SJCRH30 (cell line): ENCODE measurements around the gene NANOS2. TPM values are rescaled to one million over a fixed set of nuclear protein-coding genes. Genes with fewer than 3 reads are reported as not detected.

Experiments
- DNase-seq, 2 experiments: peaks; one replicate each; pipeline ENCODE4 v3.0.0-alpha.2; 2015 to 2020
- H3K27ac ChIP-seq: fragments of 250-450 bp; sonication (Bioruptor Pico); 2 replicates; pipeline ENCODE4 v1.5.1; 2020; ENCODE audit warnings: mild to moderate bottlenecking, moderate library complexity
- H3K27me3 ChIP-seq: fragments of 250-450 bp; sonication (Bioruptor Pico); 2 replicates; pipeline ENCODE4 v1.5.1; 2020; ENCODE audit warnings: mild to moderate bottlenecking, moderate library complexity
- H3K36me3 ChIP-seq: fragments of 250-450 bp; sonication (Bioruptor Pico); 2 replicates; pipeline ENCODE4 v1.5.1; 2020; ENCODE audit warnings: mild to moderate bottlenecking, moderate library complexity
- H3K4me1 ChIP-seq: fragments of 250-450 bp; sonication (Bioruptor Pico); 2 replicates; pipeline ENCODE4 v1.5.1; 2020; ENCODE audit warnings: mild to moderate bottlenecking, moderate library complexity
- H3K4me3 ChIP-seq: fragments of 250-450 bp; sonication (Bioruptor Pico); 2 replicates; pipeline ENCODE4 v1.5.1; 2020; ENCODE audit warnings: mild to moderate bottlenecking, moderate library complexity
- H3K9me3 ChIP-seq: fragments of 250-450 bp; sonication (Bioruptor Pico); replicated peaks from 2 replicates; pipeline ENCODE4 v1.5.1; 2020; ENCODE audit warnings: mild to moderate bottlenecking, moderate library complexity
- total RNA-seq: library from RNA; depleted of rRNA; stranded (reverse); fragments of >200 nt; shearing (Covaris generic); gene quantifications from 2 replicates; pipeline ENCODE4 v1.2.3, GENCODE V29; 2014; rRNA removed

Gene NANOS2
- total RNA-seq, 1 experiment from 2014 or later, result not detected

DNA sequence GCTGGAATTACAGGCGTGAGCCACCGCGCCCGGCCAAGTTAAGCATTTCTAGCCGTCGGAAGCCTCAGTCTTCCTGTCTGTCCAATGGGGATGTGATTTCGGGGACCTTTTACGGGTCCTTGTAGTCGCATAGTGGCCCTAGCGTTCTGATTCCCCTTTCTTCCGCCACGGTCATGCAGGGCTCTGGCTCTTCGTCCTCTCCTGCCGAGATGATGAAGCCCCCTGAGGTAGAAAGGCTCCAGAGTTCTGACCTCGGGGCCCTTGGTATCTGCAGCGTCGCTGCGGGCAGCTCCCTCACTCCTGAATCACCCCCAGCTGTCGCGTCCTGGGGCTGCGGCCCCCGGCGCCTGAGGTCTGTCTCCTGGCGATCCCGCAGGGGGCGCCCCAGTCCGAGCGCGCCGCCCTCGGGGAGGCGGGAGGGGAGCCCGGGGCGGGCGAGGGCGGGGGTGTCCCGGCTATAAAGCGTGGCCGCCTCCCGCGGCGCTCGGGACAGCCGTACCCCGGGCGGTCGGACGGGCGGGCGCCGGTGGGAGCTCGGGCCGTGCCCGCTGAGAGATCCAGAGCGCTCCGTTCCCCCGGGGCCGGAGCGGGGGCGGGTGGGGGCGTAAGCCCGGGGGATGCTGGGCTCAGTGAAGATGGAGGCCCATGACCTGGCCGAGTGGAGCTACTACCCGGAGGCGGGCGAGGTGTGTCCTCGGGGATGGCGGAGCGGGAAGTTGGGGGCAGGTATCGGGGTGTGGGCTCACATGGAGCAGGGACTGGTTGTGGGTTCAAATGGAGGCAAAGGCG is 50.5 kb downstream of the NANOS2 start, which contains the start of gene FOXA3:
Gene FOXA3, plus strand, starts transcription at position 487 of the 789 bp plus-strand sequence. Its CDS starts 131 bp downstream, at position 618.
- H3K27ac ChIP-seq, result no peak within 1 kb of the TSS
- peaks cover 12% of the 10 kb centered on the region for H3K36me3 ChIP-seq
- peaks cover 20% of the 10 kb centered on the region for H3K27me3 ChIP-seq
- H3K9me3 ChIP-seq, result no peaks in the 10 kb centered on the region
- peak within 1 kb of the TSS; percentile 87 for H3K4me3 ChIP-seq
- DNase-seq, result peak; percentile 69 to 78
- H3K4me1 ChIP-seq, result no peaks in the 10 kb centered on the region; the same call in 1 of the 2 replicates

DNA sequence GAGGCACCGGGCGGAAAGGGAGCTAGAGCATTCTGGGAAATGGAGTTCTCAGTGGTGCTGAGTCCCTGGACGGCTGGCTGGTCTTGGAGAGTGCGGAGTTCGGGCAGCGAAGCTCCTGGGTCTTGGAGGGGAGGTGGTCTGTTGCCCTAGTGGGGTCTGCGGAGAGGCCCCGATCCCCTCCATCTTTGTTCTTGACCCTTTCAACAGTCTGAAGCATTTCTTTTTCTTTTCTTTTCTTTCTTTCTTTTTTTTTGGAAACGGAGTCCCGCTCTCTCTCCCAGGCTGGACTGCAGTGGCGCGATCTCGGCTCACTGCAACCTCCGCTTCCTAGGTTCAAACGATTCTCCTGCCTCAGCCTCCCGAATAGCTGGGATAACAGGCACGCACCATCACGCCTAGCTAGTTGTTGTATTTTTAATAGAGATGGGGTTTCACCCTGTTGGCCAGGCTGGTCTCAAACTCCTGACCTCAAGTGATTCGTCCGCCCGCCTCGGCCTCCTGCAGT is 51.2 kb downstream of the NANOS2 start:
- Histone ChIP-seq H3K4me3 (peak overlapping the region; percentile 87), H3K27ac (no peak overlapping the region), H3K27me3 (peaks cover 20% of the 10 kb centered on the region), H3K9me3 (no peaks in the 10 kb centered on the region), H3K4me1 (no peaks in the 10 kb centered on the region; the same call in 1 of the 2 replicates), H3K36me3 (peaks cover 18% of the 10 kb centered on the region)
- no peak for DNase-seq

Other genes starting within 250 kb of the NANOS2 start
- 0.12 and 0.38 TPM in 2 replicates for gene GIPR, start 246.6 kb downstream of the NANOS2 start, total RNA-seq
- 434 and 487 TPM in 2 replicates for gene SNRPD2, start 222.8 kb downstream of the NANOS2 start, total RNA-seq
- 9.8 and 10.6 TPM in 2 replicates for gene QPCTL, start 222.1 kb downstream of the NANOS2 start, total RNA-seq
- gene FBXO46, start 183.9 kb downstream of the NANOS2 start, total RNA-seq, result 9.3 and 10.8 TPM in 2 replicates
- 0.08 TPM in 1 of 2 replicates, not detected in the other for gene MEIOSIN, start 181.3 kb downstream of the NANOS2 start, total RNA-seq
- gene SIX5, start 145.5 kb downstream of the NANOS2 start, total RNA-seq, result 6.0 and 6.6 TPM in 2 replicates
- gene DMPK, start 132.3 kb downstream of the NANOS2 start, total RNA-seq, result 79.8 and 84.2 TPM in 2 replicates
- 43.5 and 52.9 TPM in 2 replicates for gene DMWD, start 121.9 kb downstream of the NANOS2 start, total RNA-seq
- 0.22 TPM in 1 of 2 replicates, not detected in the other for gene RSPH6A, start 99.5 kb downstream of the NANOS2 start, total RNA-seq
- gene SYMPK, start 51.6 kb downstream of the NANOS2 start, total RNA-seq, result 25.6 and 32.6 TPM in 2 replicates
- gene FOXA3, start 50.5 kb downstream of the NANOS2 start, total RNA-seq, result 0.45 and 0.53 TPM in 2 replicates
- 31.0 and 31.4 TPM in 2 replicates for gene IRF2BP1, start 28.6 kb downstream of the NANOS2 start, total RNA-seq
- 1.8 and 2.5 TPM in 2 replicates for gene MYPOP, start 12.2 kb downstream of the NANOS2 start, total RNA-seq
- gene NOVA2, start 59.1 kb upstream of the NANOS2 start, total RNA-seq, result 0.02 TPM in 1 of 2 replicates, not detected in the other
- 3.0 and 4.0 TPM in 2 replicates for gene CCDC61, start 80.7 kb upstream of the NANOS2 start, total RNA-seq
- gene PGLYRP1, start 108.3 kb upstream of the NANOS2 start, total RNA-seq, result not detected in 2 replicates
- not detected in 2 replicates for gene IGFL4, start 126.2 kb upstream of the NANOS2 start, total RNA-seq
- gene IGFL3, start 209.9 kb upstream of the NANOS2 start, total RNA-seq, result not detected in 2 replicates
- not detected in 2 replicates for gene IGFL2, start 233.5 kb upstream of the NANOS2 start, total RNA-seq